ENCODE measurements around the gene CEBPZ. TPM values are rescaled to one million over a fixed set of nuclear protein-coding genes. Genes with fewer than 3 reads are reported as not detected.

The CEBPZ gene, protein sequence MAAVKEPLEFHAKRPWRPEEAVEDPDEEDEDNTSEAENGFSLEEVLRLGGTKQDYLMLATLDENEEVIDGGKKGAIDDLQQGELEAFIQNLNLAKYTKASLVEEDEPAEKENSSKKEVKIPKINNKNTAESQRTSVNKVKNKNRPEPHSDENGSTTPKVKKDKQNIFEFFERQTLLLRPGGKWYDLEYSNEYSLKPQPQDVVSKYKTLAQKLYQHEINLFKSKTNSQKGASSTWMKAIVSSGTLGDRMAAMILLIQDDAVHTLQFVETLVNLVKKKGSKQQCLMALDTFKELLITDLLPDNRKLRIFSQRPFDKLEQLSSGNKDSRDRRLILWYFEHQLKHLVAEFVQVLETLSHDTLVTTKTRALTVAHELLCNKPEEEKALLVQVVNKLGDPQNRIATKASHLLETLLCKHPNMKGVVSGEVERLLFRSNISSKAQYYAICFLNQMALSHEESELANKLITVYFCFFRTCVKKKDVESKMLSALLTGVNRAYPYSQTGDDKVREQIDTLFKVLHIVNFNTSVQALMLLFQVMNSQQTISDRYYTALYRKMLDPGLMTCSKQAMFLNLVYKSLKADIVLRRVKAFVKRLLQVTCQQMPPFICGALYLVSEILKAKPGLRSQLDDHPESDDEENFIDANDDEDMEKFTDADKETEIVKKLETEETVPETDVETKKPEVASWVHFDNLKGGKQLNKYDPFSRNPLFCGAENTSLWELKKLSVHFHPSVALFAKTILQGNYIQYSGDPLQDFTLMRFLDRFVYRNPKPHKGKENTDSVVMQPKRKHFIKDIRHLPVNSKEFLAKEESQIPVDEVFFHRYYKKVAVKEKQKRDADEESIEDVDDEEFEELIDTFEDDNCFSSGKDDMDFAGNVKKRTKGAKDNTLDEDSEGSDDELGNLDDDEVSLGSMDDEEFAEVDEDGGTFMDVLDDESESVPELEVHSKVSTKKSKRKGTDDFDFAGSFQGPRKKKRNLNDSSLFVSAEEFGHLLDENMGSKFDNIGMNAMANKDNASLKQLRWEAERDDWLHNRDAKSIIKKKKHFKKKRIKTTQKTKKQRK
- total RNA-seq = 60.4 and 71.6 TPM in 2 replicates

GRCh38 chr2:37231241-37232130, at the start of gene CEBPZ, which contains the start of gene NDUFAF7:
Gene CEBPZ, minus strand, starts transcription at chr2:37231596. Its CDS starts 29 bp downstream, at chr2:37231567.
Gene NDUFAF7, plus strand, starts transcription at chr2:37231658. Its CDS starts 48 bp downstream, at chr2:37231706.

GRCh38 chr2:37196320-37197195, 34.8 kb downstream of the CEBPZ start, which contains the start of gene CEBPZOS:
Gene CEBPZOS, plus strand, starts transcription at chr2:37196496. Its CDS starts 3,209 bp downstream, at chr2:37199705.

DNA sequence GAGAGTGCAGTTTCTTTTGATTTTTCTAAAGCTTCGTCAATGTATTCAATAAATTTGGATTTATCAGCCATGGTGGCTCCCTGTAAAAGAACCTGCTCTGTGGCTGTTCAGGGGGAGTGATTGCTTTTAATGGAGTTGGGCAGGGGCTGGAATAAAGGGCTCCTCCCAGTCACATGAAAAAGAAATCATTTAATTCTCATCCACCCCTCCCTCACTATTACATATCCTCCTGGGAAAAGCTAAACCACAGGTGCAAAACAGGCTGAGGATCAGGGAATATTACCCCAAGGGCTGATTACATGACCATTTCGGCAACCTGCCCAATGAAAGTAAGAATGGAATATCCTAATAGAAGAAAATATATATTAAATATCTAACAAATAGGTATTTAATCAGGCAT, 42.8 kb downstream of the CEBPZ start, which contains the start of gene SULT6B1:
Gene SULT6B1, minus strand, starts transcription at position 101 of the 400 bp plus-strand sequence. Its CDS starts 30 bp downstream, at position 71.

DNA sequence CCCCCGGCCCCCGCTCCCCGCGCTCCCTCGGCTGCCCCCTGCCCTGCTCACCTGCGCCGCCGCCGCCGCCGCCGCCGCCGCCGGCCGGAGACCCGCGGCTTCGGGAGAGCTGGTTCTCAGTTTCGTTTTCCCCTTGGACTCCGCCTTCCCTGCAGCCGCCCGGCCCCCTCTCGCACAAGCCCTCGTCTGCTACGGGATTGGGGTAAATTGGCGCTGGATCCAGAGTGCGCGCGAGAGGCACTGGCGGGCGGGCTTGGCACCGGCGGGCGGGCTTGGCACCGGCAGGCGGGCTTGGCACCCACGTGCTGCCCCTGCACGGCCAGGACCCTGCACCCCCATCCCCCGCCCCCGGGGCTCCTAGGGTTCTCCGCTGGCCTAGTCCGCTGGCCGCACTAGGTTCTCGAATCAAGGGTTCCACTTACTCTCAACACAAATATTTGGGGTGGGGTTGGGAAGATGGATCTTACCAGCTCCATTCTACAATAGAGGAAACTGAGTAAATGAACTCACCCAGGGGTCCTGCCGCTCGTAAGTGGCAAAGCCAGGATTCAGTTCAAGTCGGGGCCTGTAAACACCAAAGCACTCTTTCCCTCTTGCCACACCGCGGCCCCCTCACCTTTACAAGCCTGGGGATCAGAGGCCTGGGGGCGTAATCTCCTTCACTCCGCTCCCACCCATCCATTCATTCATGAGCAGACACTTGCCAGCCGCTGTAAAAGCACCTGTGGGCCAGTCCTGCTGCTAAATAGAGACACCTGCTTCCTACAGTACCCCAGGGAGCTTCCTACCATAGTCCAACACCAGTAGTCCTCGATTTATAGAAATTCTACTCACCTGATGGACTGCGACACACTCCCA, 74.3 kb downstream of the CEBPZ start, which contains the start of gene EIF2AK2:
Gene EIF2AK2, minus strand, starts transcription at position 124 of the 858 bp plus-strand sequence. CDS start 9,174 bp downstream, outside the sequence.

Other genes with a start within 250 kb of the CEBPZ start
- gene HEATR5B, start 147.2 kb downstream of the CEBPZ start, total RNA-seq = 27.9 and 28.7 TPM in 2 replicates
- 6.5 and 7.1 TPM in 2 replicates for gene GPATCH11, start 147.1 kb downstream of the CEBPZ start, total RNA-seq
- 23.7 and 98.2 TPM in 2 replicates for gene EIF2AK2, start 74.6 kb downstream of the CEBPZ start, total RNA-seq
- gene SULT6B1, start 42.9 kb downstream of the CEBPZ start, total RNA-seq = not detected in 2 replicates
- 13.0 and 17.9 TPM in 2 replicates for gene CEBPZOS, start 35.1 kb downstream of the CEBPZ start, total RNA-seq
- gene NDUFAF7, start 62 bp upstream of the CEBPZ start, total RNA-seq = 11.4 and 20.7 TPM in 2 replicates
- 60.0 and 75.0 TPM in 2 replicates for gene PRKD3, start 93.2 kb upstream of the CEBPZ start, total RNA-seq
- 20.8 and 27.2 TPM in 2 replicates for gene QPCT, start 113.0 kb upstream of the CEBPZ start, total RNA-seq